ENCODE results near the gene SERPINB6. TPM values are rescaled to one million over a fixed set of nuclear protein-coding genes. Genes with fewer than 3 reads are reported as not detected.

The SERPINB6 gene
- total RNA-seq, 5 donors from 2014 or later (not counting 1 experiment from before 2014, with no cell fraction given): 30.0 to 49.0 (median 38.0) TPM

- ChIA-PET POLR2A (interaction anchor here (0.6 to 2.6 kb wide), 25 partner anchors 10 to 1031 kb away, joined by 3 to 32 read pairs (median 4); partner anchors contain the start of genes SERPINB1 (in 2 of the 2), NQO2 (in 1 of the 2), RIPK1 (in 1 of the 2) and SERPINB6 (in 1 of the 2)), CTCF (interaction anchor here (0.5 to 2.8 kb wide), 31 partner anchors 8 to 1028 kb away, joined by 3 to 25 read pairs (median 5); partner anchors contain the start of genes NQO2 (in 2 of the 2), SERPINB1 (in 2 of the 2), FAM50B (in 1 of the 2) and RIPK1 (in 1 of the 2))
- peak overlapping the region; percentile 100 for H3K27ac Mint-ChIP-seq
- no peaks in the 10 kb centered on the region for H3K36me3 ChIP-seq (ENCODE audit: control insufficient read depth in 2 of 2, extremely low read depth in 1 of 2, insufficient read depth in 1 of 2, low read length in 1 of 2)
- DNase-seq (peak; percentile 61 to 98 (median 74)), ATAC-seq (replicated peaks in 1 of 4) (peak; percentile 70 to 84 (median 74))
- no peaks in the 10 kb centered on the region for H3K9me3 ChIP-seq
- peaks cover 23 to 37% (median 30%) of the 10 kb centered on the region in 3 donors for H3K4me1 Mint-ChIP-seq
- H3K27me3 Mint-ChIP-seq: no peaks in the 10 kb centered on the region
- peak overlapping the region; percentile 92 to 93 (median 92) for H3K4me3 Mint-ChIP-seq
- H3K9me3 Mint-ChIP-seq: no peaks in the 10 kb centered on the region
- 0% methylated on average over 12 of the region's 22 CpGs for WGBS (ENCODE audit: insufficient coverage)
- no peaks in the 10 kb centered on the region for H3K36me3 Mint-ChIP-seq
- H3K4me3 ChIP-seq (ENCODE audit: control insufficient read depth in 1 of 2, extremely low read depth in 1 of 2, low read length in 1 of 2): peak overlapping the region; percentile 81 to 97
- peaks cover 14 to 26% of the 10 kb centered on the region in 2 experiments for H3K4me1 ChIP-seq (ENCODE audit: control insufficient read depth in 1 of 2, extremely low read depth in 1 of 2, insufficient read depth in 2 of 2, low read length in 2 of 2)
- peak overlapping the region; percentile 96 for H3K27ac ChIP-seq (ENCODE audit: low read length)
- H3K27me3 ChIP-seq (replicated peaks in 1 of 2; ENCODE audit: control insufficient read depth in 2 of 2, extremely low read depth in 1 of 2, insufficient read depth in 2 of 2, low read length in 1 of 2): no peaks in the 10 kb centered on the region
Observed at GRCh38 chr6:2989332-2990247, 18.2 kb upstream of the SERPINB6 start.

- H3K4me1 ChIP-seq (ENCODE audit: control insufficient read depth in 1 of 2, extremely low read depth in 1 of 2, insufficient read depth in 2 of 2, low read length in 2 of 2): peaks cover 14 to 26% of the 10 kb centered on the region in 2 experiments
- H3K36me3 ChIP-seq (ENCODE audit: control insufficient read depth in 2 of 2, extremely low read depth in 1 of 2, insufficient read depth in 1 of 2, low read length in 1 of 2): no peaks in the 10 kb centered on the region
- peak overlapping the region; percentile 81 to 97 for H3K4me3 ChIP-seq (ENCODE audit: control insufficient read depth in 1 of 2, extremely low read depth in 1 of 2, low read length in 1 of 2)
- Mint-ChIP-seq H3K4me1 (peaks cover 23 to 37% (median 30%) of the 10 kb centered on the region in 3 donors), H3K9me3 (no peaks in the 10 kb centered on the region), H3K36me3 (no peaks in the 10 kb centered on the region), H3K27ac (peak overlapping the region; percentile 100), H3K4me3 (peak overlapping the region; percentile 92 to 93 (median 93)), H3K27me3 (no peaks in the 10 kb centered on the region)
- no peaks in the 10 kb centered on the region for H3K9me3 ChIP-seq
- peak; percentile 75 to 79 (median 76) for ATAC-seq (replicated peaks in 1 of 4)
- H3K27ac ChIP-seq (ENCODE audit: low read length): peak overlapping the region; percentile 96
- H3K27me3 ChIP-seq (replicated peaks in 1 of 2; ENCODE audit: control insufficient read depth in 2 of 2, extremely low read depth in 1 of 2, insufficient read depth in 2 of 2, low read length in 1 of 2): no peaks in the 10 kb centered on the region
- under 1% methylated on average over 60 of the region's 64 CpGs for WGBS (ENCODE audit: insufficient coverage)
- ChIA-PET POLR2A (interaction anchor here (0.6 to 2.6 kb wide), 8 partner anchors 11 to 147 kb away, joined by 3 to 32 read pairs (median 5); partner anchors contain the start of genes NQO2 (in 1 of the 2) and SERPINB1 (in 1 of the 2)), CTCF (interaction anchor here (0.5 to 2.8 kb wide), 22 partner anchors 11 to 1029 kb away, joined by 3 to 25 read pairs (median 6); partner anchors contain the start of genes FAM50B (in 1 of the 2), NQO2 (in 1 of the 2), SERPINB1 (in 1 of the 2) and SERPINB6 (in 1 of the 2))
- peak; percentile 35 to 87 (median 65) for DNase-seq
Observed at GRCh38 chr6:2988426-2989331, 17.3 kb upstream of the SERPINB6 start.

- ChIA-PET CTCF (interaction anchor here (0.7 to 2.8 kb wide), 6 partner anchors 35 to 204 kb away, joined by 3 to 25 read pairs (median 4); no protein-coding TSS in a partner anchor), POLR2A (interaction anchor here (0.7 to 2.6 kb wide), 4 partner anchors 12 to 147 kb away, joined by 4 to 23 read pairs (median 9); partner anchors contain the start of genes NQO2 (in 1 of the 2) and SERPINB1 (in 1 of the 2))
- Mint-ChIP-seq H3K9me3 (no peaks in the 10 kb centered on the region), H3K27me3 (no peaks in the 10 kb centered on the region), H3K27ac (peak overlapping the region; percentile 98), H3K36me3 (no peaks in the 10 kb centered on the region), H3K4me1 (peaks cover 23 to 37% (median 30%) of the 10 kb centered on the region in 3 donors), H3K4me3 (peak overlapping the region; percentile 92 to 93 (median 93))
- 38% methylated on average over 2 of the region's 2 CpGs for WGBS (ENCODE audit: insufficient coverage)
- peak overlapping the region; percentile 81 to 97 for H3K4me3 ChIP-seq (ENCODE audit: control insufficient read depth in 1 of 2, extremely low read depth in 1 of 2, low read length in 1 of 2)
- H3K36me3 ChIP-seq (ENCODE audit: control insufficient read depth in 2 of 2, extremely low read depth in 1 of 2, insufficient read depth in 1 of 2, low read length in 1 of 2): no peaks in the 10 kb centered on the region
- H3K4me1 ChIP-seq (ENCODE audit: control insufficient read depth in 1 of 2, extremely low read depth in 1 of 2, insufficient read depth in 2 of 2, low read length in 2 of 2): peaks cover 14 to 26% of the 10 kb centered on the region in 2 experiments
- H3K27ac ChIP-seq (ENCODE audit: low read length): peak overlapping the region; percentile 96
- H3K27me3 ChIP-seq (replicated peaks in 1 of 2; ENCODE audit: control insufficient read depth in 2 of 2, extremely low read depth in 1 of 2, insufficient read depth in 2 of 2, low read length in 1 of 2): no peaks in the 10 kb centered on the region
- no peaks in the 10 kb centered on the region for H3K9me3 ChIP-seq
- DNase-seq: no peak
- ATAC-seq (replicated peaks in 1 of 4): no peak
Observed at GRCh38 chr6:2988094-2988425, 16.7 kb upstream of the SERPINB6 start.

GRCh38 chr6:2986722-2987221 lies 15.4 kb upstream of the SERPINB6 start:
- ATAC-seq (replicated peaks in 1 of 4): no peak
- peak overlapping the region; percentile 92 to 93 (median 93) for H3K4me3 Mint-ChIP-seq
- no peak for DNase-seq
- Histone ChIP-seq H3K4me1 (ENCODE audit: control insufficient read depth in 1 of 2, extremely low read depth in 1 of 2, insufficient read depth in 2 of 2, low read length in 2 of 2) (peaks cover 14 to 26% of the 10 kb centered on the region in 2 experiments), H3K27me3 (replicated peaks in 1 of 2; ENCODE audit: control insufficient read depth in 2 of 2, extremely low read depth in 1 of 2, insufficient read depth in 2 of 2, low read length in 1 of 2) (peaks cover 0 to 4% of the 10 kb centered on the region in 2 experiments), H3K4me3 (ENCODE audit: control insufficient read depth in 1 of 2, extremely low read depth in 1 of 2, low read length in 1 of 2) (no peak overlapping the region), H3K27ac (ENCODE audit: low read length) (peak overlapping the region; percentile 36), H3K36me3 (ENCODE audit: control insufficient read depth in 2 of 2, extremely low read depth in 1 of 2, insufficient read depth in 1 of 2, low read length in 1 of 2) (no peaks in the 10 kb centered on the region), H3K9me3 (no peaks in the 10 kb centered on the region)
- ChIA-PET POLR2A (no interaction called here), CTCF (interaction anchor here (0.5 to 1.8 kb wide), 12 partner anchors 24 to 230 kb away, joined by 3 to 8 read pairs (median 3); partner anchors contain the start of gene SERPINB1 (in 1 of the 2))
- peak overlapping the region; percentile 98 for H3K27ac Mint-ChIP-seq
- H3K36me3 Mint-ChIP-seq: no peaks in the 10 kb centered on the region
- peaks cover 23 to 36% (median 30%) of the 10 kb centered on the region in 3 donors for H3K4me1 Mint-ChIP-seq
- 100% methylated on average over 1 of the region's 4 CpGs for WGBS (ENCODE audit: insufficient coverage)
- no peaks in the 10 kb centered on the region for H3K9me3 Mint-ChIP-seq
- peaks cover 0 to 3% of the 10 kb centered on the region in 2 donors for H3K27me3 Mint-ChIP-seq

GRCh38 chr6:2984738-2985406 lies 13.5 kb upstream of the SERPINB6 start:
- H3K36me3 ChIP-seq (ENCODE audit: control insufficient read depth in 2 of 2, extremely low read depth in 1 of 2, insufficient read depth in 1 of 2, low read length in 1 of 2): no peaks in the 10 kb centered on the region
- Mint-ChIP-seq H3K9me3 (no peaks in the 10 kb centered on the region), H3K4me3 (no peak overlapping the region), H3K27me3 (peaks cover 4 to 5% of the 10 kb centered on the region in 2 donors), H3K36me3 (no peaks in the 10 kb centered on the region), H3K4me1 (peaks cover 13 to 23% (median 21%) of the 10 kb centered on the region in 3 donors), H3K27ac (no peak overlapping the region)
- ChIA-PET POLR2A (no interaction called here), CTCF (interaction anchor here (0.6 kb wide), 2 partner anchors 48 to 73 kb away, joined by 4 to 10 read pairs; no protein-coding TSS in a partner anchor)
- no peak overlapping the region for H3K4me3 ChIP-seq (ENCODE audit: control insufficient read depth in 1 of 2, extremely low read depth in 1 of 2, low read length in 1 of 2)
- H3K9me3 ChIP-seq: no peaks in the 10 kb centered on the region
- 92% methylated on average over 12 of the region's 12 CpGs for WGBS (ENCODE audit: insufficient coverage)
- peaks cover 0 to 4% of the 10 kb centered on the region in 2 experiments for H3K27me3 ChIP-seq (replicated peaks in 1 of 2; ENCODE audit: control insufficient read depth in 2 of 2, extremely low read depth in 1 of 2, insufficient read depth in 2 of 2, low read length in 1 of 2)
- no peak for ATAC-seq (replicated peaks in 1 of 4)
- H3K27ac ChIP-seq (ENCODE audit: low read length): no peak overlapping the region
- no peak for DNase-seq
- peaks cover 10 to 17% of the 10 kb centered on the region in 2 experiments for H3K4me1 ChIP-seq (ENCODE audit: control insufficient read depth in 1 of 2, extremely low read depth in 1 of 2, insufficient read depth in 2 of 2, low read length in 2 of 2)

Measured in T-cell (primary cell).